ENCODE measurements around the gene GNAI1. TPM values are rescaled to one million over a fixed set of nuclear protein-coding genes. Genes with fewer than 3 reads are reported as not detected.

The GNAI1 gene
- total RNA-seq, 1 experiment from 2014 or later, result 30.4 TPM

GRCh38 chr7:80106498-80107113 is 28.0 kb upstream of the GNAI1 start:
- Mint-ChIP-seq H3K9me3 (ENCODE audit: unreplicated experiment) (no peaks in the 10 kb centered on the region), H3K4me3 (ENCODE audit: unreplicated experiment) (no peak overlapping the region), H3K36me3 (ENCODE audit: insufficient read depth, unreplicated experiment) (no peaks in the 10 kb centered on the region), H3K4me1 (ENCODE audit: insufficient read depth, unreplicated experiment) (no peaks in the 10 kb centered on the region), H3K27me3 (ENCODE audit: insufficient read depth, unreplicated experiment) (no peaks in the 10 kb centered on the region), H3K27ac (ENCODE audit: low read depth, unreplicated experiment) (no peak overlapping the region)
- no peak for TF ChIP-seq CTCF (IDR thresholded peaks at IDR 0.05; ENCODE audit: unreplicated experiment)
- intact Hi-C loops (cut with micrococcal nuclease), result no loop called here
- ChIA-PET CTCF (interaction anchor here (0.6 to 3.3 kb wide), 2 partner anchors 11 to 50 kb away, joined by 3 to 15 read pairs; no protein-coding TSS in a partner anchor), POLR2A (no interaction called here)
- BruUV-seq (replicated peaks), result no TSS peak
- no peak for DNase-seq (ENCODE audit: unreplicated experiment)

- TF ChIP-seq CTCF (IDR thresholded peaks at IDR 0.05; ENCODE audit: unreplicated experiment), result no peak
- Mint-ChIP-seq H3K9me3 (ENCODE audit: unreplicated experiment) (no peaks in the 10 kb centered on the region), H3K27ac (ENCODE audit: low read depth, unreplicated experiment) (no peak overlapping the region), H3K4me1 (ENCODE audit: insufficient read depth, unreplicated experiment) (no peaks in the 10 kb centered on the region), H3K4me3 (ENCODE audit: unreplicated experiment) (no peak overlapping the region), H3K36me3 (ENCODE audit: insufficient read depth, unreplicated experiment) (no peaks in the 10 kb centered on the region), H3K27me3 (ENCODE audit: insufficient read depth, unreplicated experiment) (no peaks in the 10 kb centered on the region)
- no TSS peak for BruUV-seq (replicated peaks)
- DNase-seq (ENCODE audit: unreplicated experiment), result no peak
- POLR2A ChIA-PET, result no interaction called here
- intact Hi-C loops (cut with micrococcal nuclease), result no loop called here
- CTCF ChIA-PET, result interaction anchor here (0.6 to 3.3 kb wide), 2 partner anchors 12 to 1908 kb away, joined by 3 to 15 read pairs; no protein-coding TSS in a partner anchor
Measured at GRCh38 chr7:80107278-80107677, 27.4 kb upstream of the GNAI1 start.

GRCh38 chr7:80110376-80110775 is 24.3 kb upstream of the GNAI1 start:
- DNase-seq (ENCODE audit: unreplicated experiment), result no peak
- H3K4me3 Mint-ChIP-seq (ENCODE audit: unreplicated experiment), result no peak overlapping the region
- no peaks in the 10 kb centered on the region for H3K36me3 Mint-ChIP-seq (ENCODE audit: insufficient read depth, unreplicated experiment)
- H3K27me3 Mint-ChIP-seq (ENCODE audit: insufficient read depth, unreplicated experiment), result no peaks in the 10 kb centered on the region
- CTCF ChIA-PET, result interaction anchor here (0.6 to 2.6 kb wide), 4 partner anchors 10 to 287 kb away, joined by 3 to 17 read pairs (median 4); no protein-coding TSS in a partner anchor
- TF ChIP-seq CTCF (IDR thresholded peaks at IDR 0.05; ENCODE audit: unreplicated experiment), result no peak
- no peaks in the 10 kb centered on the region for H3K9me3 Mint-ChIP-seq (ENCODE audit: unreplicated experiment)
- H3K27ac Mint-ChIP-seq (ENCODE audit: low read depth, unreplicated experiment), result no peak overlapping the region
- POLR2A ChIA-PET, result no interaction called here
- no peaks in the 10 kb centered on the region for H3K4me1 Mint-ChIP-seq (ENCODE audit: insufficient read depth, unreplicated experiment)
- no TSS peak for BruUV-seq (replicated peaks)
- intact Hi-C loops (cut with micrococcal nuclease), result no loop called here

DNA sequence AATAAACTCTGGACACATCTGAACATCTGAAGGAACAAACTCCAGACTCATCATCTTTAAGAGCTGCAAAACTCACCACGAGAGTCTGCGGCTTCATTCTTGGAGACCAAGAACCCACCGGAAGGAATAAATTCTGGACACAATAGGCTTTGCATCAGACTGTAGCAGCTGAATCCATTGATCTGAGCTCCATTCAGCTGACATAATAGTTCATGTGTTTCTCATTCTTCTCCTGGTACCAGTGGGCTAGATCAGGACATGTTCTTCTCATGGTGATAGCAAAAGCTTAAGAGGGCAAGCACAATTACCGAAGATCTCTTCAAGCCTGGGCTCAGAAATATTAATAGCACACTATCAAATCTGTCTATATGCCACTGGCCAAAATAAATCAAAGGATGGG is 20.5 kb upstream of the GNAI1 start:
- no peak for DNase-seq (ENCODE audit: unreplicated experiment)
- CTCF ChIA-PET, result interaction anchor here (1.0 to 1.6 kb wide), 2 partner anchors 70 to 279 kb away, joined by 3 to 6 read pairs; no protein-coding TSS in a partner anchor
- no peak overlapping the region for H3K27ac Mint-ChIP-seq (ENCODE audit: low read depth, unreplicated experiment)
- H3K9me3 Mint-ChIP-seq (ENCODE audit: unreplicated experiment), result no peaks in the 10 kb centered on the region
- POLR2A ChIA-PET, result no interaction called here
- no TSS peak for BruUV-seq (replicated peaks)
- H3K36me3 Mint-ChIP-seq (ENCODE audit: insufficient read depth, unreplicated experiment), result no peaks in the 10 kb centered on the region
- intact Hi-C loops (cut with micrococcal nuclease), result no loop called here
- no peak overlapping the region for H3K4me3 Mint-ChIP-seq (ENCODE audit: unreplicated experiment)
- no peaks in the 10 kb centered on the region for H3K27me3 Mint-ChIP-seq (ENCODE audit: insufficient read depth, unreplicated experiment)
- no peak for TF ChIP-seq CTCF (IDR thresholded peaks at IDR 0.05; ENCODE audit: unreplicated experiment)
- no peaks in the 10 kb centered on the region for H3K4me1 Mint-ChIP-seq (ENCODE audit: insufficient read depth, unreplicated experiment)
